WTC11 (cell line): Measurements from ENCODE around the gene MNDA.

Experiments used
- ELF4 ChIP-seq: sonication (generic); formaldehyde crosslinking; IDR thresholded peaks from 2 replicates; pipeline ENCODE4 v1.8.1; 2022; ENCODE audit warnings: low read depth, mild to moderate bottlenecking, moderate library complexity, missing genetic modification reagents
- FOXP1 ChIP-seq: sonication (generic); formaldehyde crosslinking; IDR thresholded peaks from 2 replicates; pipeline ENCODE4 v1.8.0; 2022; ENCODE audit warnings: missing genetic modification reagents, mild to moderate bottlenecking, moderate library complexity, borderline replicate concordance
- TEAD4 ChIP-seq: sonication (generic); formaldehyde crosslinking; IDR thresholded peaks from 2 replicates; pipeline ENCODE4 v1.8.0; 2022; ENCODE audit warnings: mild to moderate bottlenecking, missing genetic modification reagents
- ZNF416 ChIP-seq: fragments of 250-450 bp; sonication (Bioruptor Pico); IDR thresholded peaks from 2 replicates; pipeline ENCODE4 v1.9.0; 2021; ENCODE audit warnings: mild to moderate bottlenecking, inconsistent platforms

DNA sequence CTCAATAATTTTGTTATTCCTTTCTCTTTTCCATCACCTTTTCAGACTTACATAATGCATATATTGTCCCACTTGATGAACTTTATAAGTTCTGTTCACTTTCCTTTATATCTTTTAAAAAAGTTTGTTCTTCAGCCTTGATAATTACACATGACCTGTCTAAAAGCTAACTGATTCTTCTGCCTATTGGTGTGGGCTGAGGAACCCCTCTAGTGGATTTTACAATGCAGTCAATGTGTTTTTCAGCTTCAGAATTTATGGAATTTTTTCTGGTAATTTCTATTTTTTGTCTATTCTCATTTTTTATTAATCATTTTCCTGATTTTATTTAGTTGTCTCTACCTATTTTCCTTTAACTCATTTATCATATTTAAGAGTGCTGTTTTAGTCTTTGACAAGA, 7.5 kb downstream of the MNDA start:
- TF ChIP-seq FOXP1 (CRISPR knock-in tag) (no peak), TEAD4 (CRISPR knock-in tag) (no peak), ELF4 (CRISPR knock-in tag) (no peak), ZNF416 (CRISPR knock-in tag) (no peak)
